Measurements from ENCODE around the gene ESYT3. TPM values are rescaled to one million over a fixed set of nuclear protein-coding genes. Genes with fewer than 3 reads are reported as not detected.

ESYT3 gene, protein sequence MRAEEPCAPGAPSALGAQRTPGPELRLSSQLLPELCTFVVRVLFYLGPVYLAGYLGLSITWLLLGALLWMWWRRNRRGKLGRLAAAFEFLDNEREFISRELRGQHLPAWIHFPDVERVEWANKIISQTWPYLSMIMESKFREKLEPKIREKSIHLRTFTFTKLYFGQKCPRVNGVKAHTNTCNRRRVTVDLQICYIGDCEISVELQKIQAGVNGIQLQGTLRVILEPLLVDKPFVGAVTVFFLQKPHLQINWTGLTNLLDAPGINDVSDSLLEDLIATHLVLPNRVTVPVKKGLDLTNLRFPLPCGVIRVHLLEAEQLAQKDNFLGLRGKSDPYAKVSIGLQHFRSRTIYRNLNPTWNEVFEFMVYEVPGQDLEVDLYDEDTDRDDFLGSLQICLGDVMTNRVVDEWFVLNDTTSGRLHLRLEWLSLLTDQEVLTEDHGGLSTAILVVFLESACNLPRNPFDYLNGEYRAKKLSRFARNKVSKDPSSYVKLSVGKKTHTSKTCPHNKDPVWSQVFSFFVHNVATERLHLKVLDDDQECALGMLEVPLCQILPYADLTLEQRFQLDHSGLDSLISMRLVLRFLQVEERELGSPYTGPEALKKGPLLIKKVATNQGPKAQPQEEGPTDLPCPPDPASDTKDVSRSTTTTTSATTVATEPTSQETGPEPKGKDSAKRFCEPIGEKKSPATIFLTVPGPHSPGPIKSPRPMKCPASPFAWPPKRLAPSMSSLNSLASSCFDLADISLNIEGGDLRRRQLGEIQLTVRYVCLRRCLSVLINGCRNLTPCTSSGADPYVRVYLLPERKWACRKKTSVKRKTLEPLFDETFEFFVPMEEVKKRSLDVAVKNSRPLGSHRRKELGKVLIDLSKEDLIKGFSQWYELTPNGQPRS
- total RNA-seq (2014; rRNA removed; shearing (Covaris generic); ENCODE audit: low replicate concordance) = not detected in 2 replicates

GRCh38 chr3:138434276-138434874 lies at the start of gene ESYT3:
TSS of gene ESYT3 (plus strand) at chr3:138434616. CDS start at chr3:138434799, 183 bp downstream.
- no peaks in the 10 kb centered on the region for H4K20me1 ChIP-seq (ENCODE audit: insufficient read depth, low read depth, low read length)
- H3K79me2 ChIP-seq (ENCODE audit: low read length) = no peaks in the 10 kb centered on the region
- H3K9me2 ChIP-seq (replicated peaks; ENCODE audit: insufficient read depth, low read length) = no peaks in the 10 kb centered on the region
- no peaks in the 10 kb centered on the region for H3K27me3 ChIP-seq (ENCODE audit: low read length)
- H3K9ac ChIP-seq (ENCODE audit: low read length) = no peak within 1 kb of the TSS
- no peak within 1 kb of the TSS for H3K27ac ChIP-seq (ENCODE audit: low read length)
- H2AFZ ChIP-seq (ENCODE audit: low read length) = no peak within 1 kb of the TSS
- no peak for DNase-seq
- H3K4me1 ChIP-seq (ENCODE audit: low read length) = no peaks in the 10 kb centered on the region
- no peaks in the 10 kb centered on the region for H3K9me3 ChIP-seq (ENCODE audit: low read length)
- H3K36me3 ChIP-seq (ENCODE audit: insufficient read depth, low read length) = no peaks in the 10 kb centered on the region
- H3K4me3 ChIP-seq (ENCODE audit: low read length) = no peak within 1 kb of the TSS
- H3K4me2 ChIP-seq (ENCODE audit: low read depth, low read length, poor library complexity, severe bottlenecking) = no peak within 1 kb of the TSS

DNA sequence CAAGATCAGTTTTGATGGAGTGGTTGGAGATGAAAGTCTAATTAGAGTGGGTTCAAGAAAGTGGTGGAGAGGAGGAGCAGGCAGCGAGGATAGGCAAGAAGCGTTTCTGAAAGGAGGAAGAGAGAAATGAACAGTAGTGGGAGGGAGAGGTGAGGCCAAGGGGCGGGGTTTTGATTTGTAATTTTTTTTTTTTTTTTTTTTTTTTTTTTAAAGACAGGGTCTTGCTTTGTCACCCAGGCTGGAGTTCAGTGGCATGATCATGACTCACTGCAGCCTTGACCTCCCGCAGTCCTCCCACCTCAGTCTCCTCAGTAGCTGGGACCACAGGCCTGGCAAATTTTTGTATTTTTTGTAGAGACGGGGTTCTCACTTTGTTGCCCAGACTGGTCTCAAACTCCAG lies 49.4 kb upstream of the ESYT3 start:
- H3K27ac ChIP-seq (ENCODE audit: low read length) = no peak overlapping the region
- no peaks in the 10 kb centered on the region for H4K20me1 ChIP-seq (ENCODE audit: insufficient read depth, low read depth, low read length)
- H3K9me3 ChIP-seq (ENCODE audit: low read length) = no peaks in the 10 kb centered on the region
- no peaks in the 10 kb centered on the region for H3K27me3 ChIP-seq (ENCODE audit: low read length)
- DNase-seq = no peak
- no peaks in the 10 kb centered on the region for H3K4me1 ChIP-seq (ENCODE audit: low read length)
- no peak overlapping the region for H3K4me3 ChIP-seq (ENCODE audit: low read length)
- no peak overlapping the region for H2AFZ ChIP-seq (ENCODE audit: low read length)
- no peak overlapping the region for H3K9ac ChIP-seq (ENCODE audit: low read length)
- no peak overlapping the region for H3K4me2 ChIP-seq (ENCODE audit: low read depth, low read length, poor library complexity, severe bottlenecking)
- H3K36me3 ChIP-seq (ENCODE audit: insufficient read depth, low read length) = no peaks in the 10 kb centered on the region
- no peaks in the 10 kb centered on the region for H3K79me2 ChIP-seq (ENCODE audit: low read length)
- H3K9me2 ChIP-seq (replicated peaks; ENCODE audit: insufficient read depth, low read length) = no peaks in the 10 kb centered on the region

DNA sequence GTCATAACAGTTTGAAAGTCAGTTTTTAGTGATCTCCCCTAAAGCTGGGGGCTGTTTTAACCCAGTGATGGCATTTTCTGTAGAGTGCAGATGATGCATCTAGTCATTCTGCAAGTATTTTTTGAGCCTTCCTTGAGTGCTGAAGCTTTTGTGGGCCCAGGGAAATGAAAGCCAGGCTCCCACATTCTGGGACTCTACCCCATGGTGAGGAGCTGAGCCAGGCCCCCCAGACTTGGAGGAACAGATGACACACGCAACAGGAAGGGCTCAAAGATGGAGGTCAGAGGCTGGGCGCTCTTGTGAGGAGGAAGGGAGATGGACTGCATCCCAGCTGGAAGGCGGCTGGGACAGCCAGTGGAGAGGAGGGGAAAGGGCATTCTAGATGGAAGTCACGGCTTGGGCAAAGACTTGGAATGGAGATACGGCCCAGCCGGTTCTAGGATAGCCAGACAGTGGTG lies 45.2 kb upstream of the ESYT3 start:
- Histone ChIP-seq H3K27ac (ENCODE audit: low read length) (no peak overlapping the region), H3K4me2 (ENCODE audit: low read depth, low read length, poor library complexity, severe bottlenecking) (no peak overlapping the region), H3K36me3 (ENCODE audit: insufficient read depth, low read length) (no peaks in the 10 kb centered on the region), H3K9me3 (ENCODE audit: low read length) (no peaks in the 10 kb centered on the region), H3K4me1 (ENCODE audit: low read length) (no peaks in the 10 kb centered on the region), H3K4me3 (ENCODE audit: low read length) (no peak overlapping the region), H3K79me2 (ENCODE audit: low read length) (no peaks in the 10 kb centered on the region), H4K20me1 (ENCODE audit: insufficient read depth, low read depth, low read length) (no peaks in the 10 kb centered on the region), H3K9me2 (replicated peaks; ENCODE audit: insufficient read depth, low read length) (no peaks in the 10 kb centered on the region), H2AFZ (ENCODE audit: low read length) (no peak overlapping the region), H3K27me3 (ENCODE audit: low read length) (no peaks in the 10 kb centered on the region), H3K9ac (ENCODE audit: low read length) (no peak overlapping the region)
- DNase-seq = peak; percentile 10

DNA sequence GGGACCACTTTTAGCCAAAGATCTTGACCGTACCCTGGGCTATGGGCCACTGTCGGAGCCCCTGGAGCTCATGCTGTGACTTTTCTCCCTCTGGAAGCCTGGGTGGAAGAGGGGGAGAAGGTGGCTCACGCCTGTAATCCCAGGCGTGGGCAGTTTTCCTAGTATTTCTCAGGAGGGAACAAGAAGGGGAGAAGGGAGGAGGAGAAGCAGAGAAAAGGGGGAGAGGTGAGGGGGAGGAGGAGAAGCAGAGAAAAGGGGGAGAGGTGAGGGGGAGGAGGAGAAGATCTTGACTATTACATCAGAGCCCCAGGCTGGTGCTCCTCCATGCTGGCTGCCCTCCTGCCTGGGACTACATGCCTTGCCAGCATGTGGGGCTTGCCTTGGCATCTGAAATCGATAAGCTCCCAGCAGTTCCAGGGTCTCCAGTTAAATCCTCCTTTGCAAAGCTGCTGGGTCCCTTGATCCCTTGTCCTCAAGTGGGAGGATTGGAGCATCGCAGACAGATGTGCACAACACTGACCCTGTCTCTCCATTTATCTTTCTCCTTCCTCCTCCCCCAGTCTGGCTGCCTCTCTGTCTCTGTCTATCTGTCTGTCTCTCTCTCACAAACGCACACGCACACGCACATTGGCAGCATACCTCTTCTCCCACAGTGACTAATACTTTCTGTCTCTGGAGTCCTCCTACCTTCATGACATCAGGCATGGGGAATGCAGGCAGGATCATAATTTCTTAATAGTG lies 44.4 kb upstream of the ESYT3 start:
- H3K36me3 ChIP-seq (ENCODE audit: insufficient read depth, low read length) = no peaks in the 10 kb centered on the region
- no peaks in the 10 kb centered on the region for H4K20me1 ChIP-seq (ENCODE audit: insufficient read depth, low read depth, low read length)
- H3K9me2 ChIP-seq (replicated peaks; ENCODE audit: insufficient read depth, low read length) = no peaks in the 10 kb centered on the region
- no peaks in the 10 kb centered on the region for H3K79me2 ChIP-seq (ENCODE audit: low read length)
- H3K9me3 ChIP-seq (ENCODE audit: low read length) = no peaks in the 10 kb centered on the region
- no peak overlapping the region for H3K9ac ChIP-seq (ENCODE audit: low read length)
- no peak overlapping the region for H3K4me3 ChIP-seq (ENCODE audit: low read length)
- H2AFZ ChIP-seq (ENCODE audit: low read length) = no peak overlapping the region
- H3K4me2 ChIP-seq (ENCODE audit: low read depth, low read length, poor library complexity, severe bottlenecking) = no peak overlapping the region
- no peaks in the 10 kb centered on the region for H3K4me1 ChIP-seq (ENCODE audit: low read length)
- H3K27ac ChIP-seq (ENCODE audit: low read length) = no peak overlapping the region
- DNase-seq = peak; percentile 34
- H3K27me3 ChIP-seq (ENCODE audit: low read length) = no peaks in the 10 kb centered on the region

GRCh38 chr3:138390582-138390932 lies 43.9 kb upstream of the ESYT3 start:
- Histone ChIP-seq H3K27ac (ENCODE audit: low read length) (no peak overlapping the region), H3K4me1 (ENCODE audit: low read length) (no peaks in the 10 kb centered on the region), H3K27me3 (ENCODE audit: low read length) (no peaks in the 10 kb centered on the region), H3K9me3 (ENCODE audit: low read length) (no peaks in the 10 kb centered on the region), H3K4me2 (ENCODE audit: low read depth, low read length, poor library complexity, severe bottlenecking) (no peak overlapping the region), H3K79me2 (ENCODE audit: low read length) (no peaks in the 10 kb centered on the region), H3K36me3 (ENCODE audit: insufficient read depth, low read length) (no peaks in the 10 kb centered on the region), H3K4me3 (ENCODE audit: low read length) (no peak overlapping the region), H3K9ac (ENCODE audit: low read length) (no peak overlapping the region), H3K9me2 (replicated peaks; ENCODE audit: insufficient read depth, low read length) (no peaks in the 10 kb centered on the region), H2AFZ (ENCODE audit: low read length) (no peak overlapping the region), H4K20me1 (ENCODE audit: insufficient read depth, low read depth, low read length) (no peaks in the 10 kb centered on the region)
- DNase-seq = no peak

- Histone ChIP-seq H3K27me3 (ENCODE audit: low read length) (no peaks in the 10 kb centered on the region), H3K9me3 (ENCODE audit: low read length) (no peaks in the 10 kb centered on the region), H3K9ac (ENCODE audit: low read length) (no peak overlapping the region), H4K20me1 (ENCODE audit: insufficient read depth, low read depth, low read length) (no peaks in the 10 kb centered on the region), H2AFZ (ENCODE audit: low read length) (no peak overlapping the region), H3K9me2 (replicated peaks; ENCODE audit: insufficient read depth, low read length) (no peaks in the 10 kb centered on the region), H3K79me2 (ENCODE audit: low read length) (no peaks in the 10 kb centered on the region), H3K36me3 (ENCODE audit: insufficient read depth, low read length) (no peaks in the 10 kb centered on the region), H3K4me2 (ENCODE audit: low read depth, low read length, poor library complexity, severe bottlenecking) (no peak overlapping the region), H3K4me1 (ENCODE audit: low read length) (peaks cover 8% of the 10 kb centered on the region), H3K4me3 (ENCODE audit: low read length) (no peak overlapping the region), H3K27ac (ENCODE audit: low read length) (no peak overlapping the region)
- peak; percentile 14 for DNase-seq
These were observed 40.3 kb upstream of the ESYT3 start for GRCh38 chr3:138394156-138394555.

DNA sequence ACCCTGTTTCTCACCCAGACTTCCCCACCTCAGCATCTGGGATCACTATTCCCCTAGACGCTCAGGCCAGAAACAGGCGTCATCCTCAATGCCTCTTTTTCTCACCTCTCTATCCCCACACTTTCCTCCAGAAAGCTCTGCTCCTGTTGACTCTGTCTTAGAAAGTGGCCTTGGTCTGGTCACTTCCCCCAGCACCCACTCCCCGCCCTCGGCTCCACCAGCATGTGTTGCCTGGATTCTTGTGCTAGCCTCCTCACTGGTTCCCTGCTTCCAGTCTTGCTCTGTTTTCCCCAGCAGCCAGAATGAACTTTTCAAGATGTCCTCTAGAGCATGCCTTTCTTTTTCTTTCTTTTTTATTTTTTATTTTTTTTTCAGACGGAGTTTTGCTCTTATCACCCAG lies 39.7 kb upstream of the ESYT3 start:
- Histone ChIP-seq H3K9me3 (ENCODE audit: low read length) (no peaks in the 10 kb centered on the region), H2AFZ (ENCODE audit: low read length) (no peak overlapping the region), H3K4me3 (ENCODE audit: low read length) (no peak overlapping the region), H3K4me1 (ENCODE audit: low read length) (peaks cover 8% of the 10 kb centered on the region), H3K36me3 (ENCODE audit: insufficient read depth, low read length) (no peaks in the 10 kb centered on the region), H3K27ac (ENCODE audit: low read length) (no peak overlapping the region), H3K4me2 (ENCODE audit: low read depth, low read length, poor library complexity, severe bottlenecking) (no peak overlapping the region), H3K79me2 (ENCODE audit: low read length) (no peaks in the 10 kb centered on the region), H3K9me2 (replicated peaks; ENCODE audit: insufficient read depth, low read length) (no peaks in the 10 kb centered on the region), H3K27me3 (ENCODE audit: low read length) (no peaks in the 10 kb centered on the region), H3K9ac (ENCODE audit: low read length) (no peak overlapping the region), H4K20me1 (ENCODE audit: insufficient read depth, low read depth, low read length) (no peaks in the 10 kb centered on the region)
- DNase-seq = peak; percentile 11

Data from Karpas-422 (cell line).